GM18868 (cell line): ENCODE results near the gene TPO.
"Not testable (repeated sequence)": the region's sequence is repeated elsewhere in the genome, so short reads cannot be mapped to it uniquely, and the experiment has no call there.

Source experiments
- ATAC-seq: cut with Tn5 transposase; IDR thresholded peaks from one replicate; pipeline ENCODE4 v1.9.1; 2021; ENCODE audit warnings: mild to moderate bottlenecking, moderate library complexity; ENCODE audit not compliant: unreplicated experiment

The TPO gene

DNA sequence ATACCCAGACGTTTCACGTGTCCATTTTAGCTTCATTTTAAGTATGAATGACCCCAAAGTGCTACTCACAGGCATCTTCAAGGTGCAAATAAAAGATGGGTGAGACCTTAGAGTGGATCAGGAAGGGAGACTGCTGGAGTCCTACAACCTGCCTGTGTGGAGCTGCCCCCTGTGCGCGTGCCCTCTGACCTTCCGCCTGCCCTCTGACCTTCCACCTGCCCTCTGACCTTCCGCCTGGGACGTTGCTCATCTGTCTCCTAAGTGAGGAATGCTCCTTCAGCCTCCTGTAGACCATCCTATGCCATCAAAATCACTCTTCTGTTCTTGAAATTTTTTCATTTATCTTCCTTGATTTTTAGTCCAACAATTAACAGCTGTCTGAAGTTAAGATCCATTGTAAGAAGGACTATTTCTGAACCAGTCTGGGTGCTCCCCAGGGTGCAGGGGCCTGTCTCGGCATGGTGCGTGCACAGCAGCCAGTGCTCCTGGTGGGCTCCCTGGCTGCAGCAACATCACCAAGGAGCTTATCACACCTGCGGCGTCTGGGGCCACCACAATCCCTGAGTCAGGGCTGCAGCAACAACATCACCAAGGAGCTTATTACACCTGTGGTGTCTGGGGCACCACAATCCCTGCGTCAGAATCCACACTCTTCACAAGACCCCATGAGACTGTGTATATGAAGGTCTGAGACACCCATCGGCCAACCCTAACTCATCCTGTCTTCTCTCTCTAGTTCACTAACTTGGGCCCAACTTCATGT, 86.0 kb downstream of the TPO start:
- no peak for ATAC-seq

DNA sequence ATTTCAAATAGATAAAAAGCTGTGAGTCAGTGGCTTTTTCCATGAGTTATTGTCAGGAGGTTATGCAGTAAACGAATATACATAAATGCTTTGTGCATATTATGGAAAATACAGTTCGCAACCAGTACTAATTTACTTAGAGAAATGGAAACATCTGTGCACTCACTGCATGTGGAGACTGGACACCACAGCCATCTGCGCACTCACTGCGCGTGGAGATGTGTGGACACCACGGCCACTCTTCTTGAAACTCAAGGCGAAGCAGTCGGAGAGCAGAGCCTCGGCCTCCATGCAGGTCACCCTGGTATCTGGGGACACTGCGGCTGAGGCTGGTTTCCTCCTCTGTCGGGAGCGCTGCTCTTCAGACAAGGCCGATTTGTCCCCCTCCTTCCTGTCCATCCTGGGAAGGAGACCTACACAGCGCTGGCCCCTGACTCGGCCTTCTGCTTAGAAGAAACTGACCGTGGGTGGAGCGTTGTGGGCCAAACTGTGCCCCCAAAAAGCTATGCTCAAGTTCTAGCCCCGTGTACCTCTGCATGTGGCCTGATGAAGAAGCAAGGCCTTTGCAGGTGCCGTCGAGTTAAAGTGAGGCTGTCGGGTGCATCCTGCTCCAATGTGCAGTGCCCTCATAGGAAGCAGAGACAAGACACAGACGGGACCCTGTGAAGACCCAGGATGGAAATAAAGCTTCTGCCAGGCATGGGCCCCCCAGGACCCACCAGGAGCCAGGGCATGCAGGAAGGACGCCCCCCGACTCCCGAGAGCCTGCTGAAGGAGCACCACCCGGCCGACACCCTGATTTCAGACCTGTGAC, 88.0 kb downstream of the TPO start:
- ATAC-seq = no peak

DNA sequence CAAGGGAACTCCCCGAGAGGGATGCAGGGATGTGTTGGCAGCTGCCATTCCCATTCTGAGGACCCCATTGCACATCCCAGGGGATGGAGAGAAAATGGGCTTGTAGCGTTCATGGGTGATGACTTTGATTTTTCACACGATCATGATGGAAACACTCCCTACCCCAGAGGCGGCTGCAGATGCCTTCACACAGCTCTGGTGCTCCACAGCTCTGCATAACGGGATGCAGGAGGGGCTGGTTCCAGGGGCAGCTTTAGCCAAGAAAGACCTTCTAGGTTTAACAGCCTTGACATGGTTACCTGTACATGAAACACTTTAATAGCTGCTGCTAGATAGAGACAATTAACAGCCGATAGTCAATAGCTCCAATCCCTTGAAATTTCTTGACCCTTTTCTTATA, 88.7 kb downstream of the TPO start:
- no peak for ATAC-seq

DNA sequence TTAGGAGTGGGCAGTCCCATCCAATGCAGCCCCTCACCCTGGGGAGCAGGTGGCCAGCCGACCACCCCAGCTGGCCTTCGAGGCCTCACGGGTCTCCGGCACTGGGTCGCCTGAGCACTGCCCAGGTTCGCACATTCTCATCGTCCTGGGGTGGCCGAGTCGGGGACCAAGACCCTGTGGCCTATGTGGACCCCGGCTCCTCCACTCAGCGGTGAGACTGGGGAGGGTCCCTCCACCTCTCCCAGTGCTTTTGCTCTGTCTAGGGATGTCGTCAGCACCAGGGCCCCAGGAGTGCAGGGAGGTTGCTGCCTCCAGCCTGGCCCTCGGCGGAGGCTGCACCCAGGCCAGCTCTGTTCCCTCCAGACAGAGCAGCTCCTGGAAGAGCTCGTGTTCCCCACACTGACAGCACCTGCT, 89.6 kb downstream of the TPO start:
- ATAC-seq = no peak

DNA sequence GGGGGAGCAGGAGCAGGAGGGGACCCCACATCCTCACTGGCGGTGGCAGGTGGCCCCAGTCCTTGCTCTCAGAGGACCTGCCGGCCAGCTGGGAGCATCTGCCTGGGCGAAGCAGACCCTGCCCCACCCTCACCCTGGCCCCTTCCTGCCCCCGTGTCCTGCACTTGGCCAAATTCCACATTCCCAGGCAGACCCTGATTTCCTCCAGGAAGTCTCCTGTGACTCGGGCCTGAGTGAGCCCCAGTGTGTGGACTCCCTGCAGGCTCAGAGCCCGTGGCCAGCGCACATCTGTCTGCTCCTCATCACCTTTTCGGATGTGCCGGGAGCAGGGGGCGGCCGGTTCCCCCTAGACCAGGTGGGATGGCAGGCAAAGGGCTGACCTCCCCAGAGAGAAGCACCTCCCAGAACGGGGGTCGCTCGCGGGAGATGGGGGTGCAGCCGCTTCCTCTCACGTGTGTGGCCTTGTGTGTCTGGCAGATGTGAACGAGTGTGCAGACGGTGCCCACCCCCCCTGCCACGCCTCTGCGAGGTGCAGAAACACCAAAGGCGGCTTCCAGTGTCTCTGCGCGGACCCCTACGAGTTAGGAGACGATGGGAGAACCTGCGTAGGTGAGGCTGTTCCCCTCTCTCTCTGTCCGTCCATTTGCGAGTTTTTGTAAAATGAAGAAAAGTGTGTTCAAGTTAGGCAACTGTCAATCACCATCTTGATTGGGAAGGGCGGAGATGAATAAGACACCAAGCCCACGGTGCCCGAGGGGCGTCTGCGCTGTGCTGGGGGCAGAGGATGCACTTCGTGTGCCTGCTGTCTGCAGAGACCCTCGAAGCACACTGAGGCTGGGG, 90.4 kb downstream of the TPO start:
- no peak for ATAC-seq

DNA sequence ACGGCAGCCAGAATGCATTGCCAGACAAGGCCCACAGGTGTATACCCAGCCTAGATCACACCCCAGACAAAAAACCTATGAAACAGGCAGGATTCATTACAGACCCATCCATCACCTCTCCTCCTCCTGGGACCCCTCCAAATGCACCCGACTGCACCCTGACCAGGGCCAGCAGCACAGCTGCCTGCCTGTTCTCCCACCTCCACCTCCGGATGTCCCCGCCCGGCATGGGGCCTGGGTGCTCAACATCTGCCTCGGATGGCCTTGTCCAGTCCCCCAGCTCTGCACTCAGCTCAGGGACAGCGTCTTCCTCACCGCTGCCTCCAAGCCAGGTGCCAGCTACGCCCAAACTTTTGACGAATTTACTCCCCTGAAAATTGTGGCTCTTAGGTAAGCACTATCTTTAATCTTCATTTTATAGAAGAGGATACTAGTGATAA, 91.1 kb downstream of the TPO start:
- no peak for ATAC-seq

DNA sequence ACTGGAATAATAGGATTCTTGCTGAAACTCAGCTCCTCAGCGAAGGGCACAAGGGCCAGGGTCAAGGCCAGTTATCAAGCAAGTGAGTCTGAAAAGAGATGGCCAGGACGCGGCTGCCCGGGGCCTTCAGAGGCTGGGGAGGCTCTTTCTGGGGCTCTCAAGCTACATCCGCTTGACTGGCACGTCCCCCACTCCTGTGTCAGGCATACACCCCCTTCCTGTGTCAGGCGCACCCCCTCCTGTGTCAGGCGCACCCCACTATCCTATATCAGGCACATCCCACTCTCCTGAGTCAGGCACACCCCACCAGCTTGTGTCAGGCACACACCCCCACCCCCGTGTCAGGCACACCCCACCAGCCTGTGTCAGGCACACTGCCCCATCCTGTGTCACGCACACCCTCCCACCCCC, 91.8 kb downstream of the TPO start:
- no peak for ATAC-seq

DNA sequence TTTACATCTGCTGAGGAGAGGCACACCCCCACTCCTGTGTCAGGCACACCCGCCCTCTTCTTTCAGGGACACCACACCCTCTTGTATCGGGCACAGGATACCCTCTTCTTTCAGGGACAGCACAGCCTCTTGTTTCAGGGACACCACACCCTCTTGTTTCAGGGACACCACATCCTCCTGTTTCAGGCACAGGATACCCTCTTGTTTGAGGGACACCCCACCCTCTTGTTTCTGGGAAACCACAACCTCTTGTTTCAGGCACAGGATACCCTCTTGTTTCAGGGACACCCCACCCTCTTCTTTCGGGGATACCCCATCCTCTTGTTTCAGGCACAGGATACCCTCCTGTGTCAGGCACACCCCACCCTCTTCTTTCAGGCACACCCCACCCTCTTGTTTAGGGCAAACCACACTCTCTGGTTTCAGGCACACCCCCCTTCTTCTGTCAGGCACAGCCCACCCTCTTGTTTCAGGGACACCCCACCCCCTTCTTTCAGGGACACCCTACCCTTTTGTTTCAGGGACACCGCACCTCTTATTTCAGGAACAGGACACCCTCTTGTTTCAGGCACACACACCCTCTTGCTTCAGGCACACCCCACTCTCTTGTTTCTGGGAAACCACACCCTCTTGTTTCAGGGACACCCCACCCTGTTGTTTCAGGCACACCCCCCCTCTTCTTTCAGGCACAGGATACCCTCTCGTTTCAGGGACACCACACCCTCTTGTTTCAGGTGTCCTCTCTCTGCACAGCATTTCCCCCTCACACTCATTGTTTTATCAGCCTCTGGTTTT, 96.2 kb downstream of the TPO start:
- no peak for ATAC-seq

DNA sequence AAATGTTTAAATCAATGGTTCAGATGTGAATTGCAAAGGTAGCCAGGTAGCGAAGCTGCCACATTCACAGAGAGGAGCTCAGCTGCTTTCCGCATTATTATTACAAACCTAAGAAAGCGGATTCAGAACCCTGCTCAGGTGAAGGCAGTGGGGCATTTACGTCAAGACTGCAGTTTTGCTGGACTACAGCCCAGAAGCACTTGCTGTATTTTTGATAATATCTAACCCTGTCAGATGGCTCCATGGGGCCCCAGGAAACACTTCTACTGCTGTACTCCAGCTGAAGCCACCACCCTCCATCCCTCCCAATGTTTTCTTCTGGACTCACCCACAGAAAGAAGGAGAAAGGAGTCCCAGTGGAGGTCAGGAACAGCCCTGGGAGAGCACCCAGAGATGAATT, 96.9 kb downstream of the TPO start:
- ATAC-seq = no peak

DNA sequence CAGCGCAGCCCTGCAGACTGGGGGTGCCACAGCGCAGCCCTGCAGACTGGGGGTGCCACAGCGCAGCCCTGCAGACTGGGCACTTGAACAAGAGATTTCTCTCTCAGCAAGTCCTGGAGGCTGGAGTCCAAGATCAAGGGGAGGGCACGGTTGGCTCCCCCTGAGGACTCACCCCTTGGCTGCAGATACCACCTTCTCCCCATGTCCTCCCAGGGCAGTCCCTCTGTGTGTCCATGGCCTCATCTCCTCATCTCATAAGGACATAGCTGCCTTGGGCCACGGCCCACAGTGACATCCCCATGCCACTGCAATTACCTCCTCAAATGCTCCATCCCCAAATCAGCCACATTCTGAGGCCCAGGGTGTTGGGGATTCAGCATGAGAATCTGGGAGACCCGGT, 98.2 kb downstream of the TPO start:
- ATAC-seq = no peak

DNA sequence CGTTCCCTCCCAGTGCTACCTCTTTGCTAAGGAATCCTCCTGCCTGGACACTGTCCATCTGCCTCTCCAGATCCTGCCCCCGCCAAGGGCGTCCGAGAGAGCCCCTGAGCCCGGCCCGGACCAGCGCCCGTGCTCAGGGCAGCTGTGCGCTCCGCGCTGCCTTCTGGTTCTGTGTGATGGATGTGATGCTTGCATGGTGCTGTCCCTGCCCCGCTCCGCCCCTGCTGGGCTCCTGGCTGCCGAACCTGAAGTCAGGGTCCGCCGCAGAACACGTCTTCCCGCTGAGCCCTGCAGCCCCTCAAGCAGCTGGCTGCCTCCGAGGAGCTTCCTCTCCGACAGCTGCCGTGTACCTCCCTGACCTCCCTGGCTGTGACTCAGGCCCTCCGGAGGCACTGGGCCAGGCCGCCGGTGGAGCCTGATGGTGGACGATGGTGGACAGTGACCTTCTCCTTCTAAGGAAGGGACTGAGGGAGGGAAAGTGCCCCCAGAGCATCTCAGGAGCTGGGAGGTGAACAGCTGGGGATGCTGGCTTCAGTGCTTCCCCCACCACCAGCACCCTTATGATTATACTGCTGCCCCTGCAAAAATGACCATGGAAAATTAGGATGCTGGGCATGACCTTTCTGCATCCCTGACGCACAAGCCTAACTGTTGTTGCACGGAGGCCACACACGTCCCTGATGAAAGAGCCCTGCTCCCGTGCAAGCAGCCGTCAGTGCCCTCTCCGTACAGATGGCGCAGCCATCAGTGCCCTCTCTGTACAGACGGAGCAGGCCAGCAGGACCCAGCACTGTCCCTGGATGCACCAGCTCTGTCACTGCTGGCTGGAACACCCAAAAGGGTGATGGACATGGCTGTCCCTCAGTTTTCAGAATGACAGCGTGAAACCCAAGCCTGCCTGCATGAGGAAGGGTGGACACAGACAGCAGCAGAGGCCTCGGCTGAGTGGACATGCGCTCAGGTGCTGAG, 99.3 kb downstream of the TPO start:
- no peak for ATAC-seq

DNA sequence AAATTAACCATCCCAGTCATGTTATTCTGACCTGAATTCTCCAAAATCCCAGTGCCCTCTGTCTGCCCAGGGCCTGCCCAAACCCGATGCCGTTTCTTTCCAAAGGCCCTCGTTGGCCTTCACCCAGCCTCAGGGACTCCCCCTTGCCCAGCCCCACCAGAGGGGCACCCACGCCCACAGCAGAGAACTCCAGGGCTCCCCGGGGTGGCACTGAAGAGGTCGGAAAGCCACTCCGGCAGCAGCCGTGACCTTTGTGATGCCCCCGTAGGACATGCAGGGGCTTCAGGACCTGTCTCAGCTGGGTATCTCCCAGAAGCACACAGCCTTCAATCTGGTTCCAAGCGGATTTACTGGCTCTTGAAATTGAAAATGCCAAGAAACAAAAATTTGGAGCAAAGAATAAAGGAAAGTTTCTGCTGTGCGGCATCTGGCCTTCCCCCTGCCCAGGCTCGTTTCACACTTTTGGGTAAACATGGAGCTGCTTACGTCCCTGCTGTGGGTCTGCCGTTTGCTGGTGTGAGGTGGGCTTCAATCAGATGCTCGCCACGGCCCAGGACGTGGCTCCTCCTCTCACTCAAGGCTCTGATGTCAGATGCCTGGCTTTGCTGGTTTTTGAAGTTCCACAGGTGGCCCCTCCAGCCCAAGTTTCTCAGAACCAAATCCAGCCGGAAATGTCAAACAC, 101.3 kb downstream of the TPO start:
- no peak for ATAC-seq

DNA sequence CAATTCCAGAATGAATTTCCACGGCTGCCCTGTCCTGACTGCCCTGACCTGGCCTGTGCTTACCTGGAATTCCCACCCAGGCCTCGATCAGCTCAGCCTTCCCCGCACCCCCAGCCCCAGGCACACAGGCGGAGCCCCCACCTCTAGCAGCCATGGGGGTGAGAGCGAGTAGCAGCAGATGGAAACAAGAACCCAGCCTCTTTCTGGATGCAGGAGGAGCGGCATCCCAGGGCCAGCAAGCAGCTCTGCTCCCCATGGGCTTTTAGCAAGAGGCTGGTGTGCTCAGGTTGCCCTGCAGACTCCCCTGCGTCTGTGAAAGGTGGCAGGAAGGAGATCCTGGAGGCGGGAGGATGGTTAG, 101.8 kb downstream of the TPO start:
- no peak for ATAC-seq

DNA sequence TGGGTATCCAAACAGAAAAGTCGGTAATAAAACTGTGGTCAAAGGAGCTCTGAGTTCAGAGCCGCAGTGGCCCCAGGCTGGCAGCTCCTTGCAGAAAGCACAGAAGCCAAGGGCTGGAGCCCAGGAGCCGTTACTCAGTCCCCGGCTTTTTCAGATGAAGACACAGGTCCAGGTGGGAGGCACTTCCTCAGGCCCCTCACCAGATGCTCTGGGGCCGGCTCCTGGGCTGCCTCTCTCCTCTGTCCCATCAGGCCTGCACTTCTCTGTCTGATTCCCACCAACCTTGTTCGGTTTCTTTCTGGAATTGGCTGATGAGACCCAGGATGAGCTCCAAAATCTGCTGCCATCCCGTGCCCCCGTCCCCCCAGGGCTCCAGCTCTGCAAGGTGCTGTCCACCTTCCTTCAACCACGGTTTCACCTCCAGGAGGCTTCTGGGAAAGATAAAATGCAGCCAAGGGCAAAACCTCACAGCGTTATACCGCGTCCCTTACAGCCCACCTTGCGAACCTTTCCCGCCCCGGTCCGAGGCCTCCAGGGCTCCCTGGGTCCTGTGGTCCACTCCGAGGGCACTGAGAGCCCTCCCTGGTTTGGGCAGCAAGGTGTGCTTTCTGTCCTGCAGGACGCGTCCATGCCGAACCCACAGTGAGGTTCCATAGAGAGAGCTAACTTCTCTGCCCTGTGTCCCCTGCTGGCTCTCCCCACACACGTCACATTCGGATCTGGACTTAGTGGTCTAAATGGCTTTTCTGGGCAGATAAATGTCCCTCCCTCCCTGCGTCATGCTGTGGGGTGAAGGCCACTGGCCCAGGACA, 102.9 kb downstream of the TPO start:
- no peak for ATAC-seq

DNA sequence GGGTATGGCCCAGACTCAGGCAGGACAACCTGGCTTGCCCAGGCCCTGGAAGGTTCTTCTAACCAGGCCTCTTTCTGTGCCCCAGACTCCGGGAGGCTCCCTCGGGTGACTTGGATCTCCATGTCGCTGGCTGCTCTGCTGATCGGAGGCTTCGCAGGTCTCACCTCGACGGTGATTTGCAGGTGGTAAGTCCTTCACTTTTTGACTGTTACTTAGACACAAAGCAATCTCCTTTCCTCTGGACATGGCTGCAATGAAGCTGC, 103.5 kb downstream of the TPO start:
- no peak for ATAC-seq

DNA sequence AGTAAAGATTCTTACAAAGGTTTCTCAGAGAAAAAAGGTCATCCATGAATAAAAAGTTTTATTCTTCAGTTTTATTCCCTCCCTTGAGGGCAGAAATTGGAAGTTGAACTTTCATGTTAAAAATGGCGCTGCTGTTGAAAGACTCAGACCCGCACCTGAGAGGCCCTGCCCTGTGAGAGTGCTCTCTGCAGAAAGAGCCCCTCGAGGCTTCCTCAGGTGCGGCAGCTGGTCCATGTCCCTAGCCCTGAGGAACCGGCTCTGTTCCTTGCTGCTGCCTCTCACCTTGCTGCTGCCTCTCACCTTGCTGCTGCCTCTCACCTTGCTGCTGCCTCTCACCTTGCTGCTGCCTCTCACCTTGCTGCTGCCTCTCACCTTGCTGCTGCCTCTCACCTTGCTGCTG, 104.0 kb downstream of the TPO start:
- not testable (repeated sequence) for ATAC-seq

DNA sequence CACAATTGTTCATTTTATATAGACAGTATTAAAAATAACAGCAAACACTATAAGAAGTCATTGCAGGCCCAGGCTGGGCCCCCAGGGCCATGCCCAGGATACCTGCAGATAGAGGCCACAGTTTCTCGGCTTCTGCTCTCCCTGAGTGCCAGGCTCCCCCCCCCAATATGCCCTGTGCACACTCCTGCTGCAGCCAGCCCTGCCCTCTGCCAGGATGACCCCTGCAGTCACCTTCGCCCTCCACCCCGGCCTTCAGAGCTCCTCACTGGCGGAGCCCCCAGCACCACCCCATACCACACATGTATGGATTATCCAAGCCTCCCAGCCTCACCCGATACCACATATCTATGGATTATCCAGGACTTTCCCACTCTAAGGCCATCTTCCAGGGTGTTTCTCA, 104.5 kb downstream of the TPO start:
- ATAC-seq = no peak

DNA sequence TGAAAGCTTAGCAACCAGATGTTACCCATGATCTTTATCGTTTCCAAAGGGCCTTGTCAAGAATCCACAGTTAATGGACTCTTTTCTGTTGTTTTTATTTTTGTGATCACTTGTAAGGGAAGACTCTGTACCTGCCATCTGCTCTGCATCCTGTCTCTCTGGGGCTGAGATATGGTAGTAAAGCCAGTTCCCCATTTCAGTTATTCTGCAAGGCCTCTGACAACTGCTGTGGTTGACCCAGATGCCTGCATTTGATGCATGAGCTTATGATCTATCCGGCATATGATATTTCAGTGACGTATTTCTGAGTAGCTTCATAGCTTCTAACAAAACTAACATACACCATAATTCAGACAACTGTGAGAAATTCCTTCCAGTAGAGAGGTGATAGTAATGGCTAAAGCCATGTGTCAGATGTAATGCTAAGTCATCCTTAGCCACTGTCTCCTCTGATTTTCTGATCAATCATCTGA, 105.1 kb downstream of the TPO start:
- ATAC-seq = no peak
